ENCODE measurements around the gene NFYA. TPM values are rescaled to one million over a fixed set of nuclear protein-coding genes. Genes with fewer than 3 reads are reported as not detected.

The NFYA gene
- total and polyA plus RNA-seq, 2 experiments from 2014 or later, result 18.7 to 25.2 TPM

GRCh38 chr6:41119508-41119907, 46.7 kb downstream of the NFYA start:
- Histone ChIP-seq H3K4me3 (no peak overlapping the region), H3K9me3 (ENCODE audit: low read depth) (no peaks in the 10 kb centered on the region), H3K4me2 (no peak overlapping the region), H3K27me3 (no peaks in the 10 kb centered on the region), H4K20me1 (ENCODE audit: insufficient read depth, poor library complexity, severe bottlenecking) (no peaks in the 10 kb centered on the region), H3K27ac (no peak overlapping the region), H2AFZ (no peak overlapping the region), H3K9me2 (replicated peaks; ENCODE audit: insufficient read depth) (no peaks in the 10 kb centered on the region), H3K4me1 (ENCODE audit: insufficient read depth) (no peaks in the 10 kb centered on the region), H3K79me2 (no peaks in the 10 kb centered on the region), H3K36me3 (replicated peaks; ENCODE audit: insufficient read depth, low read depth) (no peaks in the 10 kb centered on the region)
- DNase-seq (ENCODE audit: low spot score), result no peak
- 78% methylated on average over 1 of the region's 1 CpG for WGBS (ENCODE audit: low lambda C conversion rate, missing lambda C conversion rate)
- no peak for TF ChIP-seq CTCF (IDR thresholded peaks at IDR 0.05; ENCODE audit: poor library complexity)
- no peak for TF ChIP-seq EZH2phosphoT487 (IDR thresholded peaks at IDR 0.05; ENCODE audit: low read depth, severe bottlenecking, unreplicated experiment)
- no peak for TF ChIP-seq EZH2 (IDR thresholded peaks at IDR 0.05; ENCODE audit: borderline replicate concordance)

GRCh38 chr6:41120058-41120457, 47.3 kb downstream of the NFYA start:
- H3K27me3 ChIP-seq, result no peaks in the 10 kb centered on the region
- no peak overlapping the region for H3K27ac ChIP-seq
- no peak overlapping the region for H3K4me3 ChIP-seq
- no peak overlapping the region for H2AFZ ChIP-seq
- H4K20me1 ChIP-seq (ENCODE audit: insufficient read depth, poor library complexity, severe bottlenecking), result no peaks in the 10 kb centered on the region
- no peaks in the 10 kb centered on the region for H3K36me3 ChIP-seq (replicated peaks; ENCODE audit: insufficient read depth, low read depth)
- no peak for DNase-seq (ENCODE audit: low spot score)
- no peaks in the 10 kb centered on the region for H3K79me2 ChIP-seq
- TF ChIP-seq CTCF (IDR thresholded peaks at IDR 0.05; ENCODE audit: poor library complexity), result no peak
- TF ChIP-seq EZH2 (IDR thresholded peaks at IDR 0.05; ENCODE audit: borderline replicate concordance), result no peak
- no peak for TF ChIP-seq EZH2phosphoT487 (IDR thresholded peaks at IDR 0.05; ENCODE audit: low read depth, severe bottlenecking, unreplicated experiment)
- no peaks in the 10 kb centered on the region for H3K9me2 ChIP-seq (replicated peaks; ENCODE audit: insufficient read depth)
- no peaks in the 10 kb centered on the region for H3K4me1 ChIP-seq (ENCODE audit: insufficient read depth)
- WGBS (ENCODE audit: low lambda C conversion rate, missing lambda C conversion rate), result 94% methylated on average over 1 of the region's 1 CpG
- H3K9me3 ChIP-seq (ENCODE audit: low read depth), result no peaks in the 10 kb centered on the region
- no peak overlapping the region for H3K4me2 ChIP-seq

- Histone ChIP-seq H3K79me2 (no peaks in the 10 kb centered on the region), H3K4me1 (ENCODE audit: insufficient read depth) (no peaks in the 10 kb centered on the region), H3K27me3 (no peaks in the 10 kb centered on the region), H3K36me3 (replicated peaks; ENCODE audit: insufficient read depth, low read depth) (no peaks in the 10 kb centered on the region), H3K4me2 (no peak overlapping the region), H3K27ac (no peak overlapping the region), H3K4me3 (no peak overlapping the region), H4K20me1 (ENCODE audit: insufficient read depth, poor library complexity, severe bottlenecking) (no peaks in the 10 kb centered on the region), H3K9me3 (ENCODE audit: low read depth) (no peaks in the 10 kb centered on the region), H3K9me2 (replicated peaks; ENCODE audit: insufficient read depth) (no peaks in the 10 kb centered on the region), H2AFZ (no peak overlapping the region)
- DNase-seq (ENCODE audit: low spot score), result no peak
- 82% methylated on average over 1 of the region's 1 CpG for WGBS (ENCODE audit: low lambda C conversion rate, missing lambda C conversion rate)
- TF ChIP-seq CTCF (IDR thresholded peaks at IDR 0.05; ENCODE audit: poor library complexity) (no peak), EZH2phosphoT487 (IDR thresholded peaks at IDR 0.05; ENCODE audit: low read depth, severe bottlenecking, unreplicated experiment) (no peak), EZH2 (IDR thresholded peaks at IDR 0.05; ENCODE audit: borderline replicate concordance) (no peak)
Measured at GRCh38 chr6:41122373-41122772, 49.6 kb downstream of the NFYA start.

- H3K79me2 ChIP-seq, result no peaks in the 10 kb centered on the region
- 95% methylated on average over 1 of the region's 1 CpG for WGBS (ENCODE audit: low lambda C conversion rate, missing lambda C conversion rate)
- no peaks in the 10 kb centered on the region for H3K9me3 ChIP-seq (ENCODE audit: low read depth)
- no peaks in the 10 kb centered on the region for H3K4me1 ChIP-seq (ENCODE audit: insufficient read depth)
- no peak overlapping the region for H3K4me2 ChIP-seq
- no peak overlapping the region for H3K4me3 ChIP-seq
- H3K27ac ChIP-seq, result no peak overlapping the region
- TF ChIP-seq CTCF (IDR thresholded peaks at IDR 0.05; ENCODE audit: poor library complexity) (no peak), EZH2phosphoT487 (IDR thresholded peaks at IDR 0.05; ENCODE audit: low read depth, severe bottlenecking, unreplicated experiment) (no peak), EZH2 (IDR thresholded peaks at IDR 0.05; ENCODE audit: borderline replicate concordance) (no peak)
- no peaks in the 10 kb centered on the region for H3K9me2 ChIP-seq (replicated peaks; ENCODE audit: insufficient read depth)
- H3K27me3 ChIP-seq, result no peaks in the 10 kb centered on the region
- H2AFZ ChIP-seq, result no peak overlapping the region
- DNase-seq (ENCODE audit: low spot score), result no peak
- no peaks in the 10 kb centered on the region for H4K20me1 ChIP-seq (ENCODE audit: insufficient read depth, poor library complexity, severe bottlenecking)
- H3K36me3 ChIP-seq (replicated peaks; ENCODE audit: insufficient read depth, low read depth), result no peaks in the 10 kb centered on the region
Measured at GRCh38 chr6:41122918-41123317, 50.1 kb downstream of the NFYA start.

Data from hepatocyte (in vitro differentiated cells).